HG03103 (cell line): Measurements from ENCODE around the gene PGLYRP3.

Experiments used
- ATAC-seq: cut with Tn5 transposase; IDR thresholded peaks from one replicate; pipeline ENCODE4 v1.9.1; 2021; ENCODE audit warnings: low read depth; ENCODE audit not compliant: unreplicated experiment

The PGLYRP3 gene

GRCh38 chr1:153262070-153262366 is 50.7 kb downstream of the PGLYRP3 start:
- no peak for ATAC-seq

GRCh38 chr1:153261281-153262069 is 51.3 kb downstream of the PGLYRP3 start:
- no peak for ATAC-seq

- ATAC-seq, result no peak
Measured at GRCh38 chr1:153260585-153261280, 52.0 kb downstream of the PGLYRP3 start.

- no peak for ATAC-seq
Measured at GRCh38 chr1:153259387-153259786, 53.4 kb downstream of the PGLYRP3 start, which contains the start of gene LORICRIN. Gene LORICRIN (plus strand): TSS chr1:153259687. CDS start chr1:153260950, 1,263 bp downstream.

GRCh38 chr1:153253693-153254092 is 59.1 kb downstream of the PGLYRP3 start:
- ATAC-seq, result no peak

GRCh38 chr1:153253076-153253475 is 59.7 kb downstream of the PGLYRP3 start:
- no peak for ATAC-seq

- no peak for ATAC-seq
Measured at GRCh38 chr1:153251988-153252387, 60.8 kb downstream of the PGLYRP3 start.

GRCh38 chr1:153251562-153251961 is 61.2 kb downstream of the PGLYRP3 start:
- ATAC-seq, result no peak

- no peak for ATAC-seq
Measured at GRCh38 chr1:153251087-153251486, 61.7 kb downstream of the PGLYRP3 start.

GRCh38 chr1:153250166-153250565 is 62.6 kb downstream of the PGLYRP3 start:
- no peak for ATAC-seq

- ATAC-seq, result no peak
Measured at GRCh38 chr1:153248176-153248879, 64.4 kb downstream of the PGLYRP3 start.
